Esophagus squamous epithelium (tissue), 4 donors: ENCODE measurements around the gene RINL.

Experiments used
- POLR2A ChIP-seq, 4 donors: fragments of 450-650 bp; IDR thresholded peaks; one replicate each; pipeline ENCODE4 v1.6.1; 2017; ENCODE audit warnings: antibody characterized with exemption in 4 of 4, mild to moderate bottlenecking in 4 of 4, moderate library complexity in 3 of 4
- TF ChIP-seq, protein P1 (sequence below), 6 experiments: fragments of 450-650 bp in 4 of 6; fragments of 200-600 bp in 2 of 6; sonication (generic) in 2 of 6; IDR thresholded peaks; one replicate each; pipeline ENCODE4 v1.5.1; 2016 to 2019; ENCODE audit warnings: antibody characterized with exemption in 6 of 6, mild to moderate bottlenecking in 4 of 6, moderate library complexity in 4 of 6

DNA sequence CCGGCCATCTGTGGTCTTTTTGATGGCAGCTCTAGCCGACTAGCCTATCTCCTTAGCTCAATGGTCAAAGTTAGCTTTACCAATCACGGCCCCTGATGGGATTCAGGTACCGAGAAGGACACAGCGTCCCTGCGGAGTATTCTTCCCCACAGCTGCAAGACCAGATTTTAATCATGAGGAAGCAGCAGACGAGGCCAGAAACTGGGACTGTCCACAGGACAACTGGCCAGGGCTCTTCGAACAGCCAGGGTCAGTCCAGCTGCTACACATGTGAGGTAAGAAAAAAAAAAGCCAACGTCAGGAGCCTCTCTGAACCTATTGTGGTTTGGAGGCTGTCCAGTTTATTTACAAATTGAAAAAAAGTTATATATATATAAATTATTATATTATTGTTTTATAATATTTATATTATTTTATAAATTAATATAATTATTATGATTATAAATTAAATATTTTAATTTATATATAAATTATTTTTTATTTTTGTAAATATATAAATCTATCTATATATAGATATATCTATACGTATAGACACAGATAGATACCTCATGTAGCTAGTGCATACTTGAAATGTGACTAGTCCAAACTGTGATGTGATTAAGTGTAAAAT, 10.8 kb downstream of the RINL start:
- TF ChIP-seq, protein P1, sequence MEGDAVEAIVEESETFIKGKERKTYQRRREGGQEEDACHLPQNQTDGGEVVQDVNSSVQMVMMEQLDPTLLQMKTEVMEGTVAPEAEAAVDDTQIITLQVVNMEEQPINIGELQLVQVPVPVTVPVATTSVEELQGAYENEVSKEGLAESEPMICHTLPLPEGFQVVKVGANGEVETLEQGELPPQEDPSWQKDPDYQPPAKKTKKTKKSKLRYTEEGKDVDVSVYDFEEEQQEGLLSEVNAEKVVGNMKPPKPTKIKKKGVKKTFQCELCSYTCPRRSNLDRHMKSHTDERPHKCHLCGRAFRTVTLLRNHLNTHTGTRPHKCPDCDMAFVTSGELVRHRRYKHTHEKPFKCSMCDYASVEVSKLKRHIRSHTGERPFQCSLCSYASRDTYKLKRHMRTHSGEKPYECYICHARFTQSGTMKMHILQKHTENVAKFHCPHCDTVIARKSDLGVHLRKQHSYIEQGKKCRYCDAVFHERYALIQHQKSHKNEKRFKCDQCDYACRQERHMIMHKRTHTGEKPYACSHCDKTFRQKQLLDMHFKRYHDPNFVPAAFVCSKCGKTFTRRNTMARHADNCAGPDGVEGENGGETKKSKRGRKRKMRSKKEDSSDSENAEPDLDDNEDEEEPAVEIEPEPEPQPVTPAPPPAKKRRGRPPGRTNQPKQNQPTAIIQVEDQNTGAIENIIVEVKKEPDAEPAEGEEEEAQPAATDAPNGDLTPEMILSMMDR (IDR thresholded peaks at IDR 0.05) = no peak
- TF ChIP-seq POLR2A (IDR thresholded peaks at IDR 0.05) = no peak
